Urinary bladder (tissue), 4 donors: ENCODE measurements around the gene BTBD7. TPM values are rescaled to one million over a fixed set of nuclear protein-coding genes. Genes with fewer than 3 reads are reported as not detected.
A peak's percentile ranks its signal among the peaks of the same experiment; 100 is the strongest.
"Not testable (repeated sequence)": the region's sequence is repeated elsewhere in the genome, so short reads cannot be mapped to it uniquely, and the experiment has no call there.

ENCODE experiments used
- DNase-seq: peaks from one replicate; pipeline ENCODE4 v3.0.0-alpha.2; 2015; ENCODE audit errors: extremely low spot score
- H3K27ac ChIP-seq: one replicate; pipeline ENCODE4 v1.5.1; 2013; ENCODE audit warnings: low read depth, mild to moderate bottlenecking, moderate library complexity
- H3K36me3 ChIP-seq: one replicate; pipeline ENCODE4 v1.6.1; 2013; ENCODE audit warnings: mild to moderate bottlenecking, moderate library complexity; ENCODE audit not compliant: insufficient read depth
- H3K4me1 ChIP-seq: one replicate; pipeline ENCODE4 v1.6.1; 2013; ENCODE audit warnings: mild to moderate bottlenecking, moderate library complexity; ENCODE audit not compliant: insufficient read depth
- H3K4me3 ChIP-seq: one replicate; pipeline ENCODE4 v1.5.1; 2013; ENCODE audit warnings: low read depth, low read length
- WGBS: extraction: QIAGEN DNeasy Blood & Tissue Kit; methylation state at CpG from one replicate; pipeline ENCODE4 v1.1.7; 2013; 5-methylcytosine and 5-hydroxymethylcytosine counted together
- polyA plus RNA-seq: library from polyadenylated mRNA; stranded (reverse); fragments of 200-250 nt; gene quantifications from one replicate; pipeline ENCODE4 v1.2.3, GENCODE V29; 2013
- total RNA-seq: library from RNA; depleted of rRNA; stranded (reverse); fragments of >200 nt; gene quantifications from one replicate; pipeline ENCODE4 v1.2.3, GENCODE V29; 2014
- donor health status: healthy with polysubstance abuse.
- donor health status: healthy.

Gene BTBD7
- total RNA-seq: 56.5 TPM
- 14.3 TPM for polyA plus RNA-seq

DNA sequence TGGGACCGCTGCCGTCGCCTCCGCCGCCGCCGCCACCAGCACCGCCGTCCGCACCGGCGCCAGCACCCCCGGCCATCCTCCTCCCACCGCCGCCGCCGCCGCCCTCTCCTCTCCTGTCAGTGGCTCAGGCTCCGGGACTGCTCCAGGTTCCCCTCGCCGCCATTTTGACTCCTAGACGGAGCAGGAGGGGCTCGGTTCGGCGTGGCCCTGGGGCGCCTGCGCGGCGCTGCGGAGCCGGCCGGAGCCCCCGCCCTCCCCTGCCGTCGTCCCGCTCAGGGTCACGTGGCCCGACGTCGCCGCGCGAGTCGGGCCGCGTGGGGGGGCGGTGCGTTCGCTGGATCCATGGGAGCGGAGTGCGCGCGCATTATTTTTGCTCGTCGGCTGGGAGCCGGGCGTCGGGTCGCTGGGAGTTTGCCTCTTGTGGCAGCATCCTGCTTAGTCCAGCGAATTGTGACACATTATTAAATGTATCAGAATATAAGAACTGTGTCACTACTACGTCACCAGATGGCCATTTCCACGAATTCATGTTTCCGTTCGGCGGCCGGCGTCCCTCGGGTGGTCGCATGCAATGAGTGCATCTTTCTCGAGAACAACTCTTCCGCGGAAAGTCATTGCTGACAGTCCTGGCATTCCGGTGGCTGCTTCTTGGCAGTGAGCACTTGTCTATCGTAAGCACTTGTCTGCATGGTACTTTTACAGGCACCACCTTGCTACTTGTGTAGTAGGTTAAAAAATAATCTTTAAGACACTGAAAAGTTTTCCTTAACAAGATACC lies at the start of gene BTBD7:
Gene BTBD7, minus strand, starts transcription at position 184 of the 778 bp plus-strand sequence. CDS start 36,985 bp downstream, outside the sequence.
- no peaks in the 10 kb centered on the region for H3K36me3 ChIP-seq
- H3K4me3 ChIP-seq: peak within 1 kb of the TSS; percentile 95
- H3K4me1 ChIP-seq: no peaks in the 10 kb centered on the region
- under 1% methylated on average over 74 of the region's 74 CpGs for WGBS
- H3K27ac ChIP-seq: peak within 1 kb of the TSS; percentile 98
- peak; percentile 85 for DNase-seq

GRCh38 chr14:93381644-93382043 lies 48.8 kb upstream of the BTBD7 start:
- Histone ChIP-seq H3K4me1 (no peaks in the 10 kb centered on the region), H3K4me3 (no peak overlapping the region), H3K36me3 (no peaks in the 10 kb centered on the region), H3K27ac (no peak overlapping the region)
- 36% methylated on average over 1 of the region's 1 CpG for WGBS
- no peak for DNase-seq

DNA sequence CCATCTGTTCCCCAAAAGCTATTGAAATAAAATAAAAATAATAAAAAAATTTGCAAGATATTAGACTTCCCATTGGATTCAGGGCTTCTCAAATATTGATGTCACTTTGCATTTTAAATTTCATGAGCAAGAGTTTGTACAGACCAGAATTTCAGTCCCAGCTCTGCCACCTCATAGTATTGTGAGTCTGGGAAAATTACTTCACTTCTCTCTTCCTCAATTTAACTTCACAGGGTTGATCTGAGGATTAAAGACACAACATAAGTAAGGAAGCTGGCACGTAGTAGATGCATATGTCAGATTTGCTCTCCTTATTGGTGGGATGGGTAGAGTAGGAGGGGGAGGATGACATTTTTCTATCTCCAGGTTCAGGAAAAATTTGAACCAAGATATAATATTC lies 47.0 kb upstream of the BTBD7 start:
- Histone ChIP-seq H3K4me3 (no peak overlapping the region), H3K4me1 (no peaks in the 10 kb centered on the region), H3K27ac (no peak overlapping the region), H3K36me3 (no peaks in the 10 kb centered on the region)
- no peak for DNase-seq
- WGBS: 52% methylated on average over 1 of the region's 1 CpG

DNA sequence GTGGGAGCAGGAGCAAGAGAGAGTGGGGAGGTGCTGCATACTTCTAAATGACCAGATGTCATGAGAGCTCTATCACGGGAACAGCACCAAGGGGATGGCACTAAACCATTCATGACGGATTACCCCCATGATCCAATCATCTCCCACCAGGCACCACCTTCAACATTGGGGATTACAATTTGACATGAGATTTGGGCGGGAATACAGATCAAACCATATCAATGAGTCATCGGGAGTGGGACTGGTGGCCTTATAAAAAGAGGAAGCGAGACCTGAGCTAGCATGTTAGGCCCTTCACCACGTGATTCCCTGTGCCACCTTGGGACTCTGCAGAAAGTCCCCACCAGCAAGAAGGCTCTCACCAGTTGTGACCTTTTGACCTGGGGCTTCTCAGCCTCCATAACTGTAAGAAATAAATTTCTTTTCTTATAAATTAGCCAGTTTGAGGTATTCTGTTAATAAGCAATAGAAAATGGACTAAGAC lies 42.9 kb upstream of the BTBD7 start:
- Histone ChIP-seq H3K27ac (no peak overlapping the region), H3K36me3 (no peaks in the 10 kb centered on the region), H3K4me3 (no peak overlapping the region), H3K4me1 (no peaks in the 10 kb centered on the region)
- 83% methylated on average over 6 of the region's 6 CpGs for WGBS
- DNase-seq: no peak

GRCh38 chr14:93369713-93370266 lies 37.0 kb upstream of the BTBD7 start:
- 78% methylated on average over 4 of the region's 4 CpGs for whole genome bisulfite sequencing
- H3K4me1 ChIP-seq: no peaks in the 10 kb centered on the region
- H3K4me3 ChIP-seq: no peak overlapping the region
- DNase-seq: no peak
- H3K27ac ChIP-seq: no peak overlapping the region
- H3K36me3 ChIP-seq: no peaks in the 10 kb centered on the region

DNA sequence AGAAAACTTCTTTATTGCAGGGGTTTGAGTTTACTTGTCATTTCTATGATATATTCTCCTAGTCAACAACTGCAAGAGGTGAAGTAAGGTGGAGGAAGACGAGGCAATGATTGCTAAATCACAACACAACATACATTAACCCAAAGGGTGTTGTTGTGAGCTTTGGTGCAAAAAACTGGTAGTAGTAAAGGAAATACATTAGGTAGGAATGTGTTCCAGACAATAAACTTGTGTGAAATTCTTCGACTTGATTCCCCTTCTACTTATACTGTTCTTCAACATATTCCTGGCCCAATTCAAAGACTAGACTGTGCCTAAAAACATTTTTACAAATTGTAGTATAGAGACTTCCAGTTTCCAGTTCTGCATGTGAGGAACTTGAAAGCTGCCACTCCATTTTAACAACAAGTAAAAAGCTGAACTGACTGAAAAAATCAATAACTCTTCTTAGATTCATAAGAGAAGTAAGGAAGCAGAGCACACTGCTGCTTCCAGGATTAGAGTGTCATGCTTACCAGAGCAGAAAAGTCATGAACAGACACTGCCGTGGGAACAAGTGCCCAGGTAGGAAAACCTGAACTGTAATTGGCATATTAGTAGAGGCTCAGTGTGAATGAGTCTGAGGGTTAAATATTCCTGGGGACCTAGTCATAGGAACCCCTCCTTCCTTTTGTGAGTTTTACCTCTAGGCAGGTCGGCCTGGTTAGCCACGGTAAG lies 36.3 kb upstream of the BTBD7 start:
- 67% methylated on average over 5 of the region's 5 CpGs for WGBS
- no peak for DNase-seq
- Histone ChIP-seq H3K4me1 (no peaks in the 10 kb centered on the region), H3K27ac (no peak overlapping the region), H3K36me3 (no peaks in the 10 kb centered on the region), H3K4me3 (no peak overlapping the region)

GRCh38 chr14:93354873-93355272 lies 22.0 kb upstream of the BTBD7 start:
- not testable (repeated sequence) for H3K4me3 ChIP-seq, DNase-seq, H3K4me1 ChIP-seq, H3K27ac ChIP-seq, H3K36me3 ChIP-seq
- WGBS: 82% methylated on average over 6 of the region's 6 CpGs

GRCh38 chr14:93348292-93348691 lies 15.5 kb upstream of the BTBD7 start:
- no peaks in the 10 kb centered on the region for H3K4me1 ChIP-seq
- DNase-seq: no peak
- H3K36me3 ChIP-seq: no peaks in the 10 kb centered on the region
- no peak overlapping the region for H3K4me3 ChIP-seq
- H3K27ac ChIP-seq: no peak overlapping the region
- 86% methylated on average over 5 of the region's 5 CpGs for WGBS

GRCh38 chr14:93347850-93348249 lies 15.0 kb upstream of the BTBD7 start:
- no peak overlapping the region for H3K27ac ChIP-seq
- no peaks in the 10 kb centered on the region for H3K36me3 ChIP-seq
- 85% methylated on average over 8 of the region's 8 CpGs for WGBS
- H3K4me1 ChIP-seq: no peaks in the 10 kb centered on the region
- H3K4me3 ChIP-seq: no peak overlapping the region
- no peak for DNase-seq

DNA sequence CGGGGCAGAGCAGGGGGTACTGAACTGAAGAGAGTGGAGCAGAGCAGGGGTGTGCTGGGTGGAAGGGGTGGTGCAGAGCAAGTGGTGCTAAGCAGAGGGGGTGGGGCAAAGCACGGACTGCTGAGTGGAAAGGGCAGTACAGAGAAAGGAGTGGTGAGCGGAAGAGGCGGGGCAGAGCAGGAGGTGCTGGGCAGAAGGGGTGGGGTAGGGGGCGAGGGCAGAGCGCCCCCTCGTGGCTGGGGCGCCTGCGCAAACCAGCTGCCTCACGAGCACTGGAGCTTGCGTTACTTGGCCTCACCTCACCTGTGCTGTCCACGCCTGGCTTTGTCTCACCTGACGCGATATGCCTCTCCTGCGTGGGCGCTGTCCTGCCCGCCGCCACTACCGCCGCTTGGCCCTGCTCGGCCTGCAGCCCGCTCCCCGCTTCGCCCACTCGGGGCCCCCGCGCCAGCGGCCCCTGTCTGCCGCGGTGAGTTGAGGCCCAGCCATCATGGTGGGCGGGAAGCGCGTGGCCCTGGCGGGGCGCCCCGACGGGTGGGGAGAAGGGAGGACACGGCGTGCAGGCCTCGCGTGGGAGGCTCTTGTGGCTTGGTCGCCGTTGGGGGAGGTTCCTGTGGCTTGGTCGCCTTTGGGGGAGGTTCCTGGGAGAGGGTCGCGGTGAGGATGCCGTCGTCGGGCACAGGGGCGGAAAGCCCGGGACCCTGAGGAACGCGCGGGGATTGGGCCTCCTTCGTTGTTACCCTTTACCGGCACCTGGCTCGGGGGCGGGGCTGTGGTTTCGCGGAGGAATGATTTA lies 14.3 kb upstream of the BTBD7 start, which contains the start of gene COX8C:
Gene COX8C, plus strand, starts transcription at position 257 of the 796 bp plus-strand sequence. Its CDS starts 87 bp downstream, at position 344.
- no peak for DNase-seq
- H3K27ac ChIP-seq: no peak within 1 kb of the TSS
- H3K4me1 ChIP-seq: no peaks in the 10 kb centered on the region
- WGBS: 96% methylated on average over 60 of the region's 60 CpGs
- H3K36me3 ChIP-seq: no peaks in the 10 kb centered on the region
- H3K4me3 ChIP-seq: no peak within 1 kb of the TSS

GRCh38 chr14:93343797-93344196 lies 11.0 kb upstream of the BTBD7 start:
- Histone ChIP-seq H3K4me3 (no peak overlapping the region), H3K4me1 (no peaks in the 10 kb centered on the region), H3K36me3 (no peaks in the 10 kb centered on the region), H3K27ac (no peak overlapping the region)
- 57% methylated on average over 2 of the region's 2 CpGs for WGBS
- DNase-seq: no peak

- Histone ChIP-seq H3K4me3 (no peak overlapping the region), H3K27ac (no peak overlapping the region), H3K4me1 (no peaks in the 10 kb centered on the region), H3K36me3 (no peaks in the 10 kb centered on the region)
- WGBS: 67% methylated on average over 1 of the region's 1 CpG
- DNase-seq: no peak
Observed at GRCh38 chr14:93343266-93343665, 10.4 kb upstream of the BTBD7 start.

GRCh38 chr14:93337884-93338283 lies 5.0 kb upstream of the BTBD7 start:
- no peak for DNase-seq
- no peak overlapping the region for H3K4me3 ChIP-seq

More at GRCh38 chr14:93337884-93338283, 5.0 kb upstream of the BTBD7 start:
- no peaks in the 10 kb centered on the region for H3K4me1 ChIP-seq
- no peaks in the 10 kb centered on the region for H3K36me3 ChIP-seq
- over 99% methylated on average over 7 of the region's 7 CpGs for WGBS
- no peak overlapping the region for H3K27ac ChIP-seq
